HL-60 (cell line): ENCODE measurements around the gene KRT15.

Experiments
- DNase-seq, 2 experiments: peaks; one replicate each; pipeline ENCODE4 v3.0.0-alpha.2; 2010 to 2020; ENCODE audit warnings: low read depth in 1 of 2, low spot score in 1 of 2
- H3K27ac ChIP-seq: fragments of 250-450 bp; sonication (Bioruptor Pico); replicated peaks from 2 replicates; pipeline ENCODE4 v1.5.1; 2020; ENCODE audit warnings: mild to moderate bottlenecking, moderate library complexity
- H3K27me3 ChIP-seq: fragments of 250-450 bp; sonication (Bioruptor Pico); 2 replicates; pipeline ENCODE4 v1.5.1; 2021; ENCODE audit warnings: mild to moderate bottlenecking, moderate library complexity; ENCODE audit not compliant: insufficient read depth, poor library complexity, severe bottlenecking
- H3K4me3 ChIP-seq: replicated peaks from 2 replicates; pipeline ENCODE4 v1.5.1; 2011; ENCODE audit warnings: mild to moderate bottlenecking, control low read depth, low read length; ENCODE audit not compliant: insufficient read depth
- GABPA ChIP-seq: IDR thresholded peaks from 2 replicates; pipeline ENCODE4 v1.6.1; 2012; ENCODE audit warnings: low read depth
- POLR2AphosphoS5 ChIP-seq: IDR thresholded peaks from 2 replicates; pipeline ENCODE4 v1.6.1; 2012; ENCODE audit warnings: low read depth
- SPI1 ChIP-seq: IDR thresholded peaks from 2 replicates; pipeline ENCODE4 v1.6.1; 2012; ENCODE audit warnings: low read depth, mild to moderate bottlenecking, borderline replicate concordance
- TF ChIP-seq, protein P1 (sequence below): IDR thresholded peaks from 2 replicates; pipeline ENCODE4 v1.6.1; 2012; ENCODE audit warnings: low read depth; ENCODE audit not compliant: insufficient replicate concordance
- TF ChIP-seq, protein P2 (sequence below): IDR thresholded peaks from one replicate; pipeline ENCODE4 v1.5.1; 2011; ENCODE audit warnings: low read length, control low read depth, inconsistent platforms; ENCODE audit not compliant: insufficient read depth

KRT15 gene

DNA sequence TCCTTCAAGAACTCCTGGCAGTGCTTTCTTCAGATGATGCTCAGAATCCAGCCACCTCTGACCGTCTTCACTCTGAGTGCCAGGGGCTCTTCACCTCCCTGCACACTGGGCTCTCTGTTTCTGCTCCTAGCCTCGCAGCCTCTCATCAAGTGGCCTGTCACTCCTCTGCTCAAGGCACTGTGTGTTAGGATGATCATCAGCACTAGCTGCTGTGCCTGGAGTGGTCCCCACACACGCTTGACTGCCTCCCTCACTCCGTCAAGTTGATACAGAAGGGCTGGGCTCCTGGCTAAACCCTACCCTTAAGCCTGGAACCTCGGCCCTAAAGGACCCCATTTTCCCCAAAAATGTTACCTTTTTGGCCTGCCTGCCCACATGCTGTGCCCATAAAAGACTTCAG is 37.6 kb upstream of the KRT15 start:
- Histone ChIP-seq H3K27ac (no peak overlapping the region), H3K4me3 (no peak overlapping the region), H3K27me3 (peaks cover 2% of the 10 kb centered on the region)
- TF ChIP-seq, protein P1, sequence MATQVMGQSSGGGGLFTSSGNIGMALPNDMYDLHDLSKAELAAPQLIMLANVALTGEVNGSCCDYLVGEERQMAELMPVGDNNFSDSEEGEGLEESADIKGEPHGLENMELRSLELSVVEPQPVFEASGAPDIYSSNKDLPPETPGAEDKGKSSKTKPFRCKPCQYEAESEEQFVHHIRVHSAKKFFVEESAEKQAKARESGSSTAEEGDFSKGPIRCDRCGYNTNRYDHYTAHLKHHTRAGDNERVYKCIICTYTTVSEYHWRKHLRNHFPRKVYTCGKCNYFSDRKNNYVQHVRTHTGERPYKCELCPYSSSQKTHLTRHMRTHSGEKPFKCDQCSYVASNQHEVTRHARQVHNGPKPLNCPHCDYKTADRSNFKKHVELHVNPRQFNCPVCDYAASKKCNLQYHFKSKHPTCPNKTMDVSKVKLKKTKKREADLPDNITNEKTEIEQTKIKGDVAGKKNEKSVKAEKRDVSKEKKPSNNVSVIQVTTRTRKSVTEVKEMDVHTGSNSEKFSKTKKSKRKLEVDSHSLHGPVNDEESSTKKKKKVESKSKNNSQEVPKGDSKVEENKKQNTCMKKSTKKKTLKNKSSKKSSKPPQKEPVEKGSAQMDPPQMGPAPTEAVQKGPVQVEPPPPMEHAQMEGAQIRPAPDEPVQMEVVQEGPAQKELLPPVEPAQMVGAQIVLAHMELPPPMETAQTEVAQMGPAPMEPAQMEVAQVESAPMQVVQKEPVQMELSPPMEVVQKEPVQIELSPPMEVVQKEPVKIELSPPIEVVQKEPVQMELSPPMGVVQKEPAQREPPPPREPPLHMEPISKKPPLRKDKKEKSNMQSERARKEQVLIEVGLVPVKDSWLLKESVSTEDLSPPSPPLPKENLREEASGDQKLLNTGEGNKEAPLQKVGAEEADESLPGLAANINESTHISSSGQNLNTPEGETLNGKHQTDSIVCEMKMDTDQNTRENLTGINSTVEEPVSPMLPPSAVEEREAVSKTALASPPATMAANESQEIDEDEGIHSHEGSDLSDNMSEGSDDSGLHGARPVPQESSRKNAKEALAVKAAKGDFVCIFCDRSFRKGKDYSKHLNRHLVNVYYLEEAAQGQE = no peak
- TF ChIP-seq GABPA (no peak), POLR2AphosphoS5 (no peak), SPI1 (no peak)
- TF ChIP-seq, protein P2, sequence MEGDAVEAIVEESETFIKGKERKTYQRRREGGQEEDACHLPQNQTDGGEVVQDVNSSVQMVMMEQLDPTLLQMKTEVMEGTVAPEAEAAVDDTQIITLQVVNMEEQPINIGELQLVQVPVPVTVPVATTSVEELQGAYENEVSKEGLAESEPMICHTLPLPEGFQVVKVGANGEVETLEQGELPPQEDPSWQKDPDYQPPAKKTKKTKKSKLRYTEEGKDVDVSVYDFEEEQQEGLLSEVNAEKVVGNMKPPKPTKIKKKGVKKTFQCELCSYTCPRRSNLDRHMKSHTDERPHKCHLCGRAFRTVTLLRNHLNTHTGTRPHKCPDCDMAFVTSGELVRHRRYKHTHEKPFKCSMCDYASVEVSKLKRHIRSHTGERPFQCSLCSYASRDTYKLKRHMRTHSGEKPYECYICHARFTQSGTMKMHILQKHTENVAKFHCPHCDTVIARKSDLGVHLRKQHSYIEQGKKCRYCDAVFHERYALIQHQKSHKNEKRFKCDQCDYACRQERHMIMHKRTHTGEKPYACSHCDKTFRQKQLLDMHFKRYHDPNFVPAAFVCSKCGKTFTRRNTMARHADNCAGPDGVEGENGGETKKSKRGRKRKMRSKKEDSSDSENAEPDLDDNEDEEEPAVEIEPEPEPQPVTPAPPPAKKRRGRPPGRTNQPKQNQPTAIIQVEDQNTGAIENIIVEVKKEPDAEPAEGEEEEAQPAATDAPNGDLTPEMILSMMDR = no peak
- DNase-seq = no peak

DNA sequence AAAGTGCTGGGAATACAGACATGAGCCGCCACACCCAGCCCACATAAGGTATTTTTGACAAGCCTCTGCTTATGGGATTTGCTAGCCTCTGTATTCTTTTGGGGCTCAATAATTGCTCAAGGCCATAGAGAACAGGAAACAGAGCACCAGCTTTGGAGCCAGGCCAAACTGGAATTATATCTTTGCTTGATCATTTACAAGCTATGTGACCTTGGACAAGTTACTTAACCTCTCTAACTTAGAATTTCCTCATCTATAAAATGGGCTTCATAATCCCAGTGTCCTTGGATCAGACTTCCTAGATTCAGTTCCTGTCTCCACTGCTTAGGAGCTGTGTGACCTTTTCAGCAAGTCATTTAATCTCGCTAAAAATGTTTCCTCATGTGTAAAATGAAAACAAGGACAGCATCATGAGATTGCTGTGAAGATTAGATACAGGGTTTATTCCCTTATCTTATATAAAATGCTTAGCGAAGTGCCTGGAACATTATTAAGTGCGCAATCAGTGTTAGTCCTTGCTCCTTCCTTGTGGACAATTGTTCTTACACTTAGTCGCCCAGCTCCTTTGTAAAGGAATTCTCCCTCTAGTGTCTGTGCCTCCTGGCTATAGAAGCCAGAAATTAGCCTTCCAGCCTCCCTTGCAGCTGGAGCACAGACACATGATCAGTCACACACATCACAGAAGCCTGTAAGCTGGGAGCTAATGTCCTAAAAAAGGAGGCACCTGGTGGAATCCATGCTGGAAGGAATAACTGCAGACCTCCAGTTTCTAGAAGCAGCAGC is 36.6 kb upstream of the KRT15 start:
- no peak overlapping the region for H3K27ac ChIP-seq
- H3K4me3 ChIP-seq = no peak overlapping the region
- DNase-seq = no peak
- peaks cover 2% of the 10 kb centered on the region for H3K27me3 ChIP-seq
- TF ChIP-seq, protein P2 = no peak
- TF ChIP-seq POLR2AphosphoS5 (no peak), GABPA (no peak), SPI1 (no peak)
- TF ChIP-seq, protein P1 = no peak

DNA sequence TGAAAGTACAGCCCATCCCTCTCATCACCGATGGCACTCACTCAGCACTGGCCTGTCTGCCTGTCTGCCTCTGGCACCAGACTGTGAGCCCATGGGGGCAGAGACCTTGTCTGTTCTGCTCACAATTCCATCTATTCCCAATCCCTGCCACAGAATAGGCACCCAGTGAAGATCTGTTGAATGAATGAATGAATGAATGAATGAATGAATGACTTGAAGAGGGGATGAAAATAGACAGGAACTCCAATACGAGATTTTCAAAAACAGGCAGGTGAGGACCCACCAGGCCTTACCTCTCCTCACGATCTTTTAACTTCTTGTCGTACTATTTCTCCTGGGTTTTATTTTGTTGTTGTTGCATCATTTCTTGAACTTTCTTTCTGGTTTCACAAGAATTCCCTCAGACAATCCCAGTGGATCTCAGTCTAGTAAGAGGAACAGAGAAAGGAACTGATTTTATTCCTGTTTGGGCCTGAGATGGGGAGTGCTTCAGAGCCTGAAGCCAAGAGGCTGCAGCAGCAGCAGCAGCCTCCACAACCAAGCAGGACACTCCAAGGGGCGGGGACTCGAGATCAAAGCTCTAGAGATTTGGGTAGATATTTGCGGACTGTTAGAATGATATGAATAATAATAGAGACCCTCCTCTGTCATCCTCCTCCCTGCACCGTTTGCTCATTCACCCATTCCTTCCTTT is 35.4 kb upstream of the KRT15 start:
- Histone ChIP-seq H3K27ac (no peak overlapping the region), H3K27me3 (peaks cover 2% of the 10 kb centered on the region), H3K4me3 (no peak overlapping the region)
- TF ChIP-seq SPI1 = no peak
- TF ChIP-seq, protein P1 = no peak
- no peak for TF ChIP-seq GABPA
- TF ChIP-seq, protein P2 = no peak
- no peak for TF ChIP-seq POLR2AphosphoS5
- no peak for DNase-seq
